ENCODE results near the gene CCDC167.

The CCDC167 gene

GRCh38 chr6:37442416-37443215 is 57.1 kb downstream of the CCDC167 start:
- peaks cover 15% of the 10 kb centered on the region for H3K4me1 ChIP-seq
- H3K27ac ChIP-seq = peak overlapping the region; percentile 62
- peaks cover 14% of the 10 kb centered on the region for H4K20me1 ChIP-seq
- peaks cover 85% of the 10 kb centered on the region for H3K36me3 ChIP-seq
- H3K4me3 ChIP-seq = peak overlapping the region; percentile 51
- TF ChIP-seq Cebpa-rat (IDR thresholded peaks at IDR 0.05) = no peak
- H3K9me3 ChIP-seq = no peaks in the 10 kb centered on the region
- peak overlapping the region; percentile 77 for H3K4me2 ChIP-seq
- peak overlapping the region; percentile 64 for H3K9ac ChIP-seq
- no peaks in the 10 kb centered on the region for H3K27me3 ChIP-seq

GRCh38 chr6:37441651-37442050 is 58.0 kb downstream of the CCDC167 start:
- peaks cover 14% of the 10 kb centered on the region for H4K20me1 ChIP-seq
- no peak overlapping the region for H3K27ac ChIP-seq
- no peak for TF ChIP-seq Cebpa-rat (IDR thresholded peaks at IDR 0.05)

DNA sequence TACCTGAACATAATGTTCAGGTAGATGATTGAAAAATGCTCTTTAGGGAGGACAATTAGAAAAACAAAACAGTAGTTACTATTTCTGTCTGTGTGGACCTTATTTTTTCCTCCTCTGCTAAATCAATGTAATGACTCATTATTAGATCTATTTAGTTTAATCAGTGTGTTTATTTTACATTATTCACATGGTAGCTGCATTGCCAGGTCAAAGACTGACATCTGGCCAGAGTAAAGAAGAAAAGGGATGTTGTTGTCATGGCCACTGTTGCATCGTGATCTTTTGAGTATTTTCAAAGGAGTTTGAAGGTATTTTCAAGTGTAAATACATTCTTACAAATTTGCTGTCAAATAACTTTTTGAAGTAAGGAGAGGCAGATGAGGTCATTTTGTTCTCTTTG is 60.8 kb downstream of the CCDC167 start:
- Histone ChIP-seq H3K27me3 (no peaks in the 10 kb centered on the region), H3K9me3 (no peaks in the 10 kb centered on the region), H3K9ac (no peak overlapping the region), H3K27ac (no peak overlapping the region), H3K4me3 (no peak overlapping the region), H3K4me2 (no peak overlapping the region), H3K36me3 (peaks cover 72% of the 10 kb centered on the region), H4K20me1 (peaks cover 21% of the 10 kb centered on the region), H3K4me1 (peaks cover 28% of the 10 kb centered on the region)
- no peak for TF ChIP-seq Cebpa-rat (IDR thresholded peaks at IDR 0.05)

More at GRCh38 chr6:37441651-37442050, 58.0 kb downstream of the CCDC167 start:
- no peaks in the 10 kb centered on the region for H3K27me3 ChIP-seq
- peaks cover 15% of the 10 kb centered on the region for H3K4me1 ChIP-seq
- H3K4me2 ChIP-seq = no peak overlapping the region
- H3K4me3 ChIP-seq = no peak overlapping the region
- no peak overlapping the region for H3K9ac ChIP-seq
- H3K9me3 ChIP-seq = no peaks in the 10 kb centered on the region
- peaks cover 85% of the 10 kb centered on the region for H3K36me3 ChIP-seq

GRCh38 chr6:37435816-37436215 is 63.9 kb downstream of the CCDC167 start:
- Histone ChIP-seq H3K9me3 (no peaks in the 10 kb centered on the region), H3K27me3 (no peaks in the 10 kb centered on the region), H3K4me3 (no peak overlapping the region), H3K36me3 (peaks cover 56% of the 10 kb centered on the region), H3K27ac (no peak overlapping the region), H3K9ac (no peak overlapping the region), H4K20me1 (peaks cover 21% of the 10 kb centered on the region), H3K4me2 (no peak overlapping the region), H3K4me1 (peaks cover 20% of the 10 kb centered on the region)
- TF ChIP-seq Cebpa-rat (IDR thresholded peaks at IDR 0.05) = no peak

GRCh38 chr6:37435373-37435772 is 64.3 kb downstream of the CCDC167 start:
- peaks cover 20% of the 10 kb centered on the region for H3K4me1 ChIP-seq
- no peak overlapping the region for H3K4me2 ChIP-seq
- no peak for TF ChIP-seq Cebpa-rat (IDR thresholded peaks at IDR 0.05)
- no peaks in the 10 kb centered on the region for H3K27me3 ChIP-seq
- peaks cover 21% of the 10 kb centered on the region for H4K20me1 ChIP-seq
- H3K27ac ChIP-seq = no peak overlapping the region
- H3K4me3 ChIP-seq = no peak overlapping the region
- no peak overlapping the region for H3K9ac ChIP-seq
- peaks cover 52% of the 10 kb centered on the region for H3K36me3 ChIP-seq
- no peaks in the 10 kb centered on the region for H3K9me3 ChIP-seq

GRCh38 chr6:37433657-37434271 is 65.9 kb downstream of the CCDC167 start:
- Histone ChIP-seq H3K4me3 (peak overlapping the region; percentile 93), H3K36me3 (peaks cover 36% of the 10 kb centered on the region), H4K20me1 (peaks cover 9% of the 10 kb centered on the region; the same call in 1 of the 2 replicates), H3K9me3 (0 out of 2 replicates have a peak, but pooled peaks cover 4% of the 10 kb centered on the region), H3K9ac (peak overlapping the region; percentile 90), H3K27ac (peak overlapping the region; percentile 86), H3K27me3 (no peaks in the 10 kb centered on the region), H3K4me1 (peaks cover 25% of the 10 kb centered on the region), H3K4me2 (peak overlapping the region; percentile 91)
- no peak for TF ChIP-seq Cebpa-rat (IDR thresholded peaks at IDR 0.05)

All from BLaER1 (cell line).